Measurements from ENCODE around the gene ATG4D. TPM values are rescaled to one million over a fixed set of nuclear protein-coding genes. Genes with fewer than 3 reads are reported as not detected.
A peak's percentile ranks its signal among the peaks of the same experiment; 100 is the strongest.

The ATG4D gene
- total RNA-seq, 1 donor from 2014 or later: 30.9 TPM

GRCh38 chr19:10566408-10566657 is 22.6 kb downstream of the ATG4D start:
- no peaks in the 10 kb centered on the region for H3K9me3 Mint-ChIP-seq (ENCODE audit: unreplicated experiment)
- DNase-seq (ENCODE audit: extremely low spot score, unreplicated experiment): no peak
- peaks cover 38% of the 10 kb centered on the region for H3K4me1 Mint-ChIP-seq (ENCODE audit: unreplicated experiment)
- peak overlapping the region; percentile 87 for H3K4me3 Mint-ChIP-seq (ENCODE audit: unreplicated experiment)
- peaks cover 2% of the 10 kb centered on the region for H3K36me3 Mint-ChIP-seq (ENCODE audit: unreplicated experiment)
- no peaks in the 10 kb centered on the region for H3K27me3 Mint-ChIP-seq (ENCODE audit: unreplicated experiment)
- TF ChIP-seq CTCF (IDR thresholded peaks at IDR 0.05): no peak
- H3K27ac Mint-ChIP-seq (ENCODE audit: unreplicated experiment): peak overlapping the region; percentile 88

GRCh38 chr19:10566658-10567410 is 23.1 kb downstream of the ATG4D start:
- DNase-seq (ENCODE audit: extremely low spot score, unreplicated experiment): no peak
- TF ChIP-seq CTCF (IDR thresholded peaks at IDR 0.05): no peak
- Mint-ChIP-seq H3K4me1 (ENCODE audit: unreplicated experiment) (peaks cover 38% of the 10 kb centered on the region), H3K9me3 (ENCODE audit: unreplicated experiment) (no peaks in the 10 kb centered on the region), H3K27me3 (ENCODE audit: unreplicated experiment) (no peaks in the 10 kb centered on the region), H3K36me3 (ENCODE audit: unreplicated experiment) (no peaks in the 10 kb centered on the region), H3K27ac (ENCODE audit: unreplicated experiment) (peak overlapping the region; percentile 88), H3K4me3 (ENCODE audit: unreplicated experiment) (peak overlapping the region; percentile 87)

GRCh38 chr19:10567656-10568055 is 24.0 kb downstream of the ATG4D start:
- no peaks in the 10 kb centered on the region for H3K27me3 Mint-ChIP-seq (ENCODE audit: unreplicated experiment)
- H3K4me3 Mint-ChIP-seq (ENCODE audit: unreplicated experiment): peak overlapping the region; percentile 88
- no peak for DNase-seq (ENCODE audit: extremely low spot score, unreplicated experiment)
- H3K36me3 Mint-ChIP-seq (ENCODE audit: unreplicated experiment): no peaks in the 10 kb centered on the region
- peaks cover 41% of the 10 kb centered on the region for H3K4me1 Mint-ChIP-seq (ENCODE audit: unreplicated experiment)
- H3K27ac Mint-ChIP-seq (ENCODE audit: unreplicated experiment): peak overlapping the region; percentile 60
- TF ChIP-seq CTCF (IDR thresholded peaks at IDR 0.05): no peak
- H3K9me3 Mint-ChIP-seq (ENCODE audit: unreplicated experiment): no peaks in the 10 kb centered on the region

GRCh38 chr19:10568062-10568825 is 24.5 kb downstream of the ATG4D start:
- peak overlapping the region; percentile 60 for H3K27ac Mint-ChIP-seq (ENCODE audit: unreplicated experiment)
- no peaks in the 10 kb centered on the region for H3K9me3 Mint-ChIP-seq (ENCODE audit: unreplicated experiment)
- no peaks in the 10 kb centered on the region for H3K27me3 Mint-ChIP-seq (ENCODE audit: unreplicated experiment)
- no peak for TF ChIP-seq CTCF (IDR thresholded peaks at IDR 0.05)
- peaks cover 41% of the 10 kb centered on the region for H3K4me1 Mint-ChIP-seq (ENCODE audit: unreplicated experiment)
- H3K36me3 Mint-ChIP-seq (ENCODE audit: unreplicated experiment): no peaks in the 10 kb centered on the region
- peak overlapping the region; percentile 88 for H3K4me3 Mint-ChIP-seq (ENCODE audit: unreplicated experiment)
- no peak for DNase-seq (ENCODE audit: extremely low spot score, unreplicated experiment)

Measured in osteocyte (in vitro differentiated cells).